ENCODE measurements around the gene PHF1.
A peak's percentile ranks its signal among the peaks of the same experiment; 100 is the strongest.

PHF1 gene

DNA sequence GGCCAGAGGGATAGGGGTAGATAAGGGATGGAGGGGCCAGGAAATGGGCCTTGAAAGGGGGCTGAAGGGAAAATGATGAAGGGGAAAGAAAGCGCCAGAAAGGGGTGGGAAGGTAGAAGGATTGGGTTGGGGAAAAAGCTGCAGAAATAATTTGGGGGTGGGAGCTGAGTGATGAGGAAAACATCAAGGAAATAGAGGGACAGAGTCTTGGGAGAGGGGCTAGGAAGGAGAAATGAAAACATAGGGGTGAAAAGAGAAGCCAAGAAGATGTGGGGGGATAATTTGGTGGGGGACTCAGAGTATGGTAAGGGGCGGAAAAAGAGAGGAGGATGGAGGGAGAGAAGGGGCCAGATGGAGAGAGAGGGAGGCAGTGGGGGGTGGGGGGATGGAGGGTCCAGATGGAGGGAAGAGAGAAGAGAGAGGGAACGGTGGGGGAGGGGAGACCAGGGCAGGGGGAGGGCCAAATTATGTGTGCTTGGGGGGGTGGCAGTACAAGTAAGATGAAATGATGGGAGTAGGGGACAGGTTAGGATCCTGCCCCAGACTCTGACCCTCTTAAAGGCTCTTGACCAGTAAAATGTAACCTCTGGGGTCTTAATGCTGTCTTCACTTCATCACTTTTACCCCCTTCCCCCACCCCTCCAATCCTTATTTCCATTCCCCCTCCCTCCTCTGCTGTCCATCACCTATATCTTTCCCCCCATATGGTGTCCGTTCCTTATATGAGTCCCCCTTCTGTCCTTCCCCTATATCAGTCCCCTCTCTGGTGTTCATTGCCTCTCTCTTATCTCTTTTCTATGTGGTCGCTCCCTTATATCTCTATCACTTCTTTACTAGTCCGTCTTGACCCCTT is 9.9 kb downstream of the PHF1 start:
- peak overlapping the region; percentile 58 for H3K4me3 ChIP-seq (replicated peaks; ENCODE audit: low read depth, low read length)
- DNase-seq (ENCODE audit: low read depth), result no peak

DNA sequence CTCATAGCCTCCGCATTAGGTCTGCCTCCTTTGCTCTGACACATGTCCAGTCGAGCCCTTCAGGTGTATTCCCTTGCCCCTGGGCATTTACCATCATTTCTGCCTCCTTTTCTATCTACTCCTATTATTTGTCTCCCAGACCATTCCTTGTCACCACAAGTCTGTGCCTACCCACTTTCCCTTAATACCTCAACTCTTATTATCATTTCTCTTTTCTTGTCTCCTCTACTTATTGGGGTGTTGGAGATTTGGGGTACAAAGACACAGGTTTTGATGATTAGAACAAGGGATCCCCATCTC is 10.5 kb downstream of the PHF1 start:
- H3K4me3 ChIP-seq (replicated peaks; ENCODE audit: low read depth, low read length), result no peak overlapping the region
- DNase-seq (ENCODE audit: low read depth), result no peak
- TF ChIP-seq, protein P1, sequence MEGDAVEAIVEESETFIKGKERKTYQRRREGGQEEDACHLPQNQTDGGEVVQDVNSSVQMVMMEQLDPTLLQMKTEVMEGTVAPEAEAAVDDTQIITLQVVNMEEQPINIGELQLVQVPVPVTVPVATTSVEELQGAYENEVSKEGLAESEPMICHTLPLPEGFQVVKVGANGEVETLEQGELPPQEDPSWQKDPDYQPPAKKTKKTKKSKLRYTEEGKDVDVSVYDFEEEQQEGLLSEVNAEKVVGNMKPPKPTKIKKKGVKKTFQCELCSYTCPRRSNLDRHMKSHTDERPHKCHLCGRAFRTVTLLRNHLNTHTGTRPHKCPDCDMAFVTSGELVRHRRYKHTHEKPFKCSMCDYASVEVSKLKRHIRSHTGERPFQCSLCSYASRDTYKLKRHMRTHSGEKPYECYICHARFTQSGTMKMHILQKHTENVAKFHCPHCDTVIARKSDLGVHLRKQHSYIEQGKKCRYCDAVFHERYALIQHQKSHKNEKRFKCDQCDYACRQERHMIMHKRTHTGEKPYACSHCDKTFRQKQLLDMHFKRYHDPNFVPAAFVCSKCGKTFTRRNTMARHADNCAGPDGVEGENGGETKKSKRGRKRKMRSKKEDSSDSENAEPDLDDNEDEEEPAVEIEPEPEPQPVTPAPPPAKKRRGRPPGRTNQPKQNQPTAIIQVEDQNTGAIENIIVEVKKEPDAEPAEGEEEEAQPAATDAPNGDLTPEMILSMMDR (IDR thresholded peaks at IDR 0.05; ENCODE audit: low read length, missing control alignments), result no peak

More for the DNA sequence above, 9.9 kb downstream of the PHF1 start:
- TF ChIP-seq, protein P1 (IDR thresholded peaks at IDR 0.05; ENCODE audit: low read length, missing control alignments), result no peak

DNA sequence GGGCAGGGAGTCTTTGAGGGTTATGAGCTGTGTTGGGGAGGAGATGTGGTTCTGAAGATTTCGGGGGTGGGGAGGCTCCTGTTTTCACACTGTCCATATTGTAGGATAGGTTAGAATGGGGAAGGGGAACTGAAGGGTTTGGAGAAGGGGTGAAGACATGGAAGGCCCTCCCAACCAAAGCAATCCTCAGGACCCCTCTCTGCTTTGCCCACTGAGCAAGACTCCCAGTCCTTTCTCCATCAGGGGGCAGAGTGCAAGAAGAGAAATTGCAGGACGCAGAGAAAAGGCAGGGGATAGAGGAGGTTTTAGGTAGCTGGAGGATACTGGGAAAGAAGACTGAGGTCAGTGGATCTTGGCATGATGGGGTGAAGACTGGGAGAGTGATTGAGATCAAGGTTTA is 13.0 kb downstream of the PHF1 start:
- H3K4me3 ChIP-seq (replicated peaks; ENCODE audit: low read depth, low read length), result no peak overlapping the region
- DNase-seq (ENCODE audit: low read depth), result no peak
- TF ChIP-seq, protein P1 (IDR thresholded peaks at IDR 0.05; ENCODE audit: low read length, missing control alignments), result no peak

DNA sequence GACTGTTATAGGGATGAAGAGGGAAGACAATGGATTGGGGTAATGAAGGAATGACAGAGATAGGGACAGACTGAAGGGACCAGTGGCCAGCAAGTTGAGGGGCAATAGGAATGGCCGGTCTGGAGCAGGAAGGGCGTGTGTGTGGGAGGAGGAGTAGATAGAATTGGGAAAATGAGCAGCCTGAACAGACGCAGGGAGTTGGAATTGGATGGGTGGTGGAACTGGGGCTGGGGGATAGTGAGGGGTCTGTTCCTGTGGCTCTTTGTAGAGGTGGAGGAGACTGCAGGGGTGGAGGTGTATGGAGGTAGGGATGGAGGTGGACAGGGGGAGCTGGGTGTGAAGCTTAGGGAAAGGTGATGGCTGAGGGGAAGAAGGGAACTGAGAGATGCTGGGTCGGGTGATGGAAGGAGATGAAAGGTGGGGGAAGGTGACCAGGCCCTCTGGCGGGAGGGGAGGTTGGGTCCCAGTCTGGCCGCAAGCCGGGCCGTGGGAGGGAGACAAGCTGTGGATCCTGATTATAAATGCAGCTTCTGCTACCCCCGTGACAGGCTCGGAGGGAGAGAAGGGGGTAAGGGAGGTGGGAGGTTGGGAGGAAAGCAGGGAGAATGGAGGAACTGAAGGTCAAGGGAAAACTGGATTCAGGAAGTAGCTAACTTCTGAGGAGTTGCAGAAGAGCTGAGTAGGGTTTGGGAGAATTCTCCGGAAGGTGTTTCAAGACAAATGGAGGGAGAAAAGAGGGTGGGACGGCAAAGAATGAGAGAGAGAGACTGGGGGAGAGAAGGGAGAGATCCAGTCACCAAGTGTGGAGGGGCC is 14.2 kb downstream of the PHF1 start:
- H3K4me3 ChIP-seq (replicated peaks; ENCODE audit: low read depth, low read length), result peak overlapping the region; percentile 66
- no peak for DNase-seq (ENCODE audit: low read depth)
- TF ChIP-seq, protein P1 (IDR thresholded peaks at IDR 0.05; ENCODE audit: low read length, missing control alignments), result no peak

DNA sequence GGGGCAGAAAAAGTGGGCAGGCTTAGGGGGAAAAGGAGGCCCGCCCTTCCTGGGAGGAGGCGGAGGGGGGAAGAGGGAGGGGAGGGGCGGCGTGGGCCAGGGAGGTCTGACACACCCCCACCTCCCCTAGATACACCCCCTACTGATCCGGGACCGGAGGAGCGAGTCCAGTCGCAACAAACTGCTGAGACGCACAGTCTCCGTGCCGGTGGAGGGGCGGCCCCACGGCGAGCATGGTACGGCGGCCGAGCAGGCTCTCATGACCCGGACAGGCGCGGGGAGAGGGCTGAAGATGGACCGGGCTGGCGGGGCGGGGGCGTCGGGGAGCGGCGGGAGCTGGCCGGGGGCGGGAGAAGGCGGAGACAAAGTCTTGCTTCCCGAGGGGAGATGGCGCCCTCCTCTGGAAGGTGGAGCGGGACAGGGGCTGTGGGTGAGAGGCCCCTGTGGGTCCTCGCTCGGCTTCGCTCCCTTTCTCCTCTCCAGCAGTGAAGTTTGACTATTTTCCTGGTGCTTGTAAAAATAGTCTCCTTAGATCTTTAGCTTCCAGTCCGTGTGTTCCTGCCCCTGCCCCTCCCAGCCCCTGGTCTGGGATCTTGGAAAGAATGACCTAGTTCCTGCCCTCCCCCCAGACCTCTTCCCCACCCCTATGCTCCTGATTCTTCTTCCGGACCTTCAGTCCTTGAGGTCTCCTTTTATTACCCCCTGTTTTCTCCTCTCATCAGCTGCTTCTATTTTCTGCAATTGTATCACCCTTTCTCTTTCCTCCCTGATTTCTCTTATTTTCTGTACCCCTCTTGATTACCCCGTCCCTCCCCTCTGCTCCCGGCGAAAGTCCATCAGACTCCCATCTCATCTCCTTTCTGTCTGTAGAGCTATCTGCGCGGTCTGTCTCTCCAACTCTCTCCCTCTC is 15.1 kb downstream of the PHF1 start:
- DNase-seq (ENCODE audit: low read depth), result peak; percentile 83
- peak overlapping the region; percentile 66 for H3K4me3 ChIP-seq (replicated peaks; ENCODE audit: low read depth, low read length)

More for the DNA sequence above, 15.1 kb downstream of the PHF1 start:
- TF ChIP-seq, protein P1 (IDR thresholded peaks at IDR 0.05; ENCODE audit: low read length, missing control alignments), result peak; percentile 54

Data from fibroblast of pulmonary artery (primary cell).